T47D (cell line): ENCODE results near the gene CNPPD1.
A peak's percentile ranks its signal among the peaks of the same experiment; 100 is the strongest.

Experiments
- DNase-seq, 2 experiments: peaks; one replicate each; pipeline versions ENCODE4 v3.0.0 to v3.0.0-alpha.2; 2011 to 2012; ENCODE audit warnings: low read depth in 1 of 2, low spot score in 1 of 2
- JUND ChIP-seq: IDR thresholded peaks from 2 replicates; pipeline ENCODE4 v1.6.1; 2012; ENCODE audit warnings: low read depth
- in situ Hi-C: cut with HindIII; loops from 2 replicates; pipeline ENCODE4 v1.10.0; 2016; ENCODE audit warnings: low sequenced_read_pairs, low pct_unique_long_range_greater_than_20kb

Gene CNPPD1

DNA sequence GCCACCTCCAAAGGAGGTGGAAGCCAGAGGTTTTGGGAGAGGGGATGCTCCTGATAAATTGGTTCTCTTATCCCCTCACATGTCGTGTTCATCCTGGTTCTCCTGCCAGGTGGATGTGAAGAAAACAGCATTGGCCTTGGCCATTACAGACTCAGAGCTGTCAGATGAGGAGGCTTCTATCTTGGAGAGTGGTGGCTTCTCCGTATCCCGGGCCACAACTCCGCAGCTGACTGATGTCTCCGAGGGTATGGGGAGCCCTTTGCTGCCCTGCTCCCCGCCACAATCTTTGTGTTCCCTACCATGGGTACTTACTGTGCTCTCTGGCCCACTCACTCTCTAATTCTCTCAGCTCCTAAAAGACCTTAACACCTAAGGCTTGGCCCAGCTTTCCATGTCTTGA is 4.8 kb upstream of the CNPPD1 start:
- TF ChIP-seq JUND, result no peak
- in situ Hi-C loops, result no loop called here
- DNase-seq, result no peak

DNA sequence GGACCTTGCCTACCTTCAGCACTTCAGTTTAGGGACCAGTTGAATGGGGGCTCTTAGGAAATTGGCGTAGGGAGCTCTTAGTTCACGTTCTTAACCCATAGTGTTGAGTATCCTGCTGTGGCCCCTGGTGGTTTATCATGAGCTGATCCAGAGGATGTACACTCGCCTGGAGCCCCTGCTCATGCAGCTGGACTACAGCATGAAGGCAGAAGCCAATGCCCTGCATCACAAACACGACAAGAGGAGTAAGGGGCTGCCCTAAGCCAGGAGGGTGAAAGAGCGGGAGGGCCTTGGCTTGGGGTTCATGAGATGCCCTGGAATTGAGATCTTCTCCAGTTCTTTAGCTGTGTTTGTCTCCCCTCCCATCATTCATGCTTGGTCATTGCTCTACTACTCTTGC is 4.2 kb upstream of the CNPPD1 start:
- TF ChIP-seq JUND, result no peak
- in situ Hi-C loops, result no loop called here
- no peak for DNase-seq

DNA sequence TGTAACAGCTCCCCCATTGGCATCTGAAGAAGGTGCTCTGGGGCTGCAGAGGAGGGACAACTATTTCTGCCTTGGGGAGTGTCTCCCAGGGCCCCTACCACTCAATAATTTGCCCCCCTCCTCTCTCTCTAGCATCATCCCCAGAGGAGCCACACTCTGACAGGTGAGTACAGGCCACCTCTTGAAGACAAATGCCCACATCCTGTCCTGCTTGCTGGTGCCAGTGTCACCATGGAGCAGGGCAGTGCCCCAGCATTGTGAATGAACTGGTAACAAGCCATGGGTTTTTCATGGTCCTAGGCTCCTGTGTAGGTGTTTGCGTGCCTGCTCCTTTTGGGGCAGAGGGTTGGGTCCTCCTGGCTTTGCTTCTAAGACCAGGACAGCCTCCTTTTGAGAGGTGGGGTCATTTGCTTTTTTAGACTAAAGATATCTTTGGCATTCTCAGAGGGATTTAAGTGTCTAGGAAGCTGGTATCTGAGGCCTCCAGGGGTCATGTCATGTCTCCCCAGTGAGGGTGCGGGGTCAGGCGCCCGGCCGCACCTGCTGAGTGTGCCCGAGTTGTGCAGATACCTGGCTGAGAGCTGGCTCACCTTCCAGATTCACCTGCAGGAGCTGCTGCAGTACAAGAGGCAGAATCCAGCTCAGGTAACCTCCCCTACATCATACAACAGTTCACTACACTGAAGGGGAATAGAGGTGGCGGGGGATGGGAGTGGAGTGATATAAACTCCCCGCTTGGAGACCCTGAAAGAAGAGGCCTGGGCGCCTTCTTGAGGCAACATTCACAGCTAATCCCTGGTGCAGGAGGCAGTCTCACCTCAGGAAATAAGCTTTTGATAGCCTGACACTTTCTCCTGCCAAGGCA is 3.1 kb upstream of the CNPPD1 start:
- no peak for TF ChIP-seq JUND
- in situ Hi-C loops, result no loop called here
- no peak for DNase-seq

DNA sequence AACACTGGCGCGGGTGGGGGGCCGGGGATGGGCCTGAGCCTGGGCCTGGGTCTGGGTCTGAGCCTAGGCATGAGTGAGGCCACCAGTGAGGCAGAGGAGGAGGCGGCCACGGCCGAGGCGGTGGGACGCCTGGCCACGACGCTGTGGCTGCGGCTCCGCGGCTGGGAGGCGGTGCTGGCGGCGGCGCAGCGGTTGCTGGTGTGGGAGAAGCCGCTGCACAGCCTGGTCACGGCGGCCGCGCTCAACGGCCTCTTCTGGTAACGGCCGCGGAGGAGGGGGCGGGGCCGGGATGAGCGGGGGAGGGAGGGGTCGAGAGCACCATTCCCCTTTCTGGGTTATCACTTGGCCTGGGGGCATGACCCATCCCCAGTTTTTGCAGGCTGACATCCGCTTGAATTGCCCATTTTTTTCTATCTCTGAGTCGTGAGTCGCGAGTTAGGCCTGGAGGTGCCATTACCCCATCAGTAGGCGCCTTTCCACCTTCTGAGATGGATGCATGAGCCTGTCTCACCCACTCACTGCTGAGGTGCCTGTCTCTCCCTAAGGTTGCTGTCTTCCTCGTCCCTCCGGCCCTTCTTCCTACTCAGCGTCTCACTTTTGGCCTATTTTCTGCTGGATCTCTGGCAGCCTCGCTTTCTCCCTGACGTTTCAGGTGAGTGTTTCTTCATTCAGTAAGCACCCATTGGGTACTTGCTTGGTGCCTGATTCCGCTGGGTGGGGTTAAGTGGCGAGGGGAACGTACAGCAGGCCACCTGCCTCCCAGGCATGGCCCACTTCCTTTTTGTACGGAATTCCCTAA is 1.9 kb upstream of the CNPPD1 start:
- peak in 1 of 2 experiments; percentile 27 for DNase-seq
- no peak for TF ChIP-seq JUND
- in situ Hi-C loops, result no loop called here

DNA sequence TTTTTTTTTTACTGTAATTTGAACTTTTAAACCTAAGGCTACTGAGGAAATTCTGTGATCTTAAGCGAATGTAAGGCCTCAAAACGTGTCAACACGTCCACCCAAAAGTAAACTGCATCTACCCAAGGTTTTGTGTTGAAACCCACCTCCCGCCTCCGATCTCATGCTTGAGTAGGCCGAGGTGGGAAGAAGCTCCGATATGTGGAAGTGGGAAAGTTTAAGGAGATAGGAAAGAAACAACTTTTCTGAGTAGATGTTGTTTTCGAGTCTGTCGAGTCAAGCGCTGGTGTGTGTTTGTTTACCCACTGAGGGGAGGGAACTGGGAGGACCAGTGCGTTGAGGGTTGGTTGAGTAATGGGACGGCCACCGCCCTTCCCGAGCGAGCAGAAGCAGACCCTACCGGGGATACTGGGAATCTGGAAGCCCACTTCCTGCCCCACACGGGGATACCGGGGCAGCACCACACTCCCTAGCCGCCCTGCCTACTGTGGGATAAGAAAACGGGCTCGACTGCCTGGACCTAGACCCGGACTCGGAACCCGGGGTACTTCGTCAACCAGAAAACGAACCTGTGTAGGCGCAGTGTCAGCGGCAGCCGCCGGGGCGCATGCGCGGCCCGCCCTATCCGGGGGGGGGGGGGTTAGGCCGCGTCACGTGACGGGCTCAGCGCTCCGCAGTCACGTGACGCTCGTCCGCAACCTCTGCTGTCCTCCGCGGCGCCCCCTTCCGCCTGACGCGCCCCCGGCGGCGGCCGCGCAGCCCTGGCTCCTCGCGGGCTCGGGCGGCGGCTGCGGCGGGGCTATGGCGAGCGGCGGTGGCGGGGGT is 1.0 kb upstream of the CNPPD1 start, which contains the start of gene RETREG2:
Gene RETREG2 (plus strand): TSS at position 724 of the 825 bp plus-strand sequence. CDS start 78 bp downstream, at position 802.
- peak; percentile 84 to 87 for DNase-seq
- in situ Hi-C loops, result no loop called here
- no peak for TF ChIP-seq JUND

DNA sequence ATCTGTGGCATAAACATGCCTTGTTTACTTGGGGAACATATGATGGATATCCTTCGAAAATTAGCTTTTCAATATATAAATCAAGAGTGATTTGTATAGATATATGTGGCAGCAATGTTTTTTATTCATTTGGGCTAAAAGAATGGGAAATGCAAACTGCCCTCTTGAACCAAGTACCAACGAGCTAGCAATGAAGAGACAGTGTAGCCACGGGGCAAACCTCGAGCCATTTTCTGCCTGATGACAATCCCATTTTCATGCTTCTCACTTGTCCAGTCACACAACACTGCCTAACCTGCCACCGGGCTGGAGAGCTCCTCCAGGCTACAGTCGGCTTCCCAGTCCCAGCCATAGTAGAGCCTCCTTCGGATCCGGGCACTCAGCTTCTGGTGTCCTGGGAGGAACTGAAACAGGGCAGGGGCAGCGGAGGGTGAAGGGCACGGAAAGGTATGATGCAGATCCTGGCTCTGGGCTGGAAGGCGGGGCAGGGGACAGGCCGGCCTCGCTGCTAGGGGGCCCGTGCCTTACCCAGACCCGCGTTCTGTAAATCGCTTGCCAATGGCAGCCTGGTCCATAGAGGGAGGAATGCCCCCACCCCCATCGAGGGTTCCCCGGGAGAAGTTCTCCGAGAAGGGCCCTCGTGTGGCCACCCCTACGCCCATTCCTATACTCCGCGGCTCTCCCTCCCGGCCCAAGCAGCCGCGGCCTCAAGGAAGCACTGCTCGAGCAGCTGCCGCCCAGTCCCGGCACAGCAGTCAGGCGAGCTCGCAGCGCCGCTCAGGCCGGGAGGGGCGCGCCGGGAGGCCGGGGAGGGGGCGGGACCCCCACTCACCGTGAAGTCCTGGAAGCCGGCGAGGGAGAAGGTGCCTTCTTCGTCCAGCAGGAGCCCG is 552 bp downstream of the CNPPD1 start:
- no peak for TF ChIP-seq JUND
- in situ Hi-C loops, result no loop called here
- peak; percentile 16 to 44 for DNase-seq

DNA sequence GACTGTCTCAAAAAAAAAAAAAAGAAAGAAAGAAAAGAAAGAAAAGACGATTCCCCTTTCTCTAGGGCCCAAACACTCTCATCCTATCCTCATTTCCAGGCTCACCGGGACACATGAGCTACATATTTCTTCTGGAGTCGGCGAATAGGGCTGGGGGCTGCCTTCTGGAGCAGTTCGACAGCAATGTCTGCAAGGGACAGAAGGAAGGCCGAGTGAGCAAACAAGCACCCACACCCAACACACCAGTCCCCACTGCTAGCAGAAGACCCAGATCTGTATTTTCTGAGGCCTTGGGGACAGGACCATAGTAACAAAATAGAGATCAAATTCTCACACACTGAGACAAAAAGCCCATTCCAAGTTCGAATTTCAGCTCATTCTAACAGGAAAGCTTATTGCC is 1.2 kb downstream of the CNPPD1 start:
- DNase-seq, result no peak
- in situ Hi-C loops, result no loop called here
- TF ChIP-seq JUND, result no peak

DNA sequence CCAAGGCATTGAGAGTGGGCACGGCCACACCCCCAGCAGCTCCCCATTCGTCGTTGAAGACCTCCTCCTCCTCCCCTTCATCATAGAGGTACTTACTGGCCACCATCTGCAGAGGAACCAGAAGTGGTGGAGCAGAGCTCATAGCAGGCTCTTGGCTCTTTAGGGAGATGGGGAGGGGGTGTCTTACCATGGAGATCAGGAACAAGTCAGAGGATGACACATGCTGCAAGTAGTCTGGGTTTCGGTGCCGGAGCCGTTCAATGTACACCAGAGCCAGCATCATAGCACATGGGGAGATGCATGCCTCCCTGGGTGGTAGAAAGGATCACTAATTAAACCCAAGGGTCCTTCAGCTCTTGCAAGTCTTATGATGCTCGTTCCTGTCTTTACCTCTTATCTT is 1.9 kb downstream of the CNPPD1 start:
- in situ Hi-C loops, result no loop called here
- no peak for DNase-seq
- no peak for TF ChIP-seq JUND

DNA sequence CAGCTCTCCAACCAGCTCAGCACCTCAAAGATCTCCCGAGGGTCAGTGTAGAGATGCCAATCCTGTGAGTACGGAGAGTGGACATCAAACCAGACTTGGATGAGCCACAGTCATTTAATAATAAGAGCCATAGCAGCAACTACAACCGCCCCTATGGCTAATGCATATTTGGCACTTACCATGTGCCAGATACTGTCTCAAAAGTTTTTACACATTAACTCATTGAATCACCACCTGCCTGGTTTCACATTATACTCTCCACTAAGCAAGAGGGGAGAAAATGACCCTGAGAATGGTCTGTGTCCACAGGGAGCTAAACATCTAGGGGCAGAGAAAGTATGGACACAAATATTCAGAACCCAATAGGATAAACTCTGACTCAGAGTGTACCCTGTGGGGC is 2.6 kb downstream of the CNPPD1 start:
- no peak for DNase-seq
- in situ Hi-C loops, result no loop called here

DNA sequence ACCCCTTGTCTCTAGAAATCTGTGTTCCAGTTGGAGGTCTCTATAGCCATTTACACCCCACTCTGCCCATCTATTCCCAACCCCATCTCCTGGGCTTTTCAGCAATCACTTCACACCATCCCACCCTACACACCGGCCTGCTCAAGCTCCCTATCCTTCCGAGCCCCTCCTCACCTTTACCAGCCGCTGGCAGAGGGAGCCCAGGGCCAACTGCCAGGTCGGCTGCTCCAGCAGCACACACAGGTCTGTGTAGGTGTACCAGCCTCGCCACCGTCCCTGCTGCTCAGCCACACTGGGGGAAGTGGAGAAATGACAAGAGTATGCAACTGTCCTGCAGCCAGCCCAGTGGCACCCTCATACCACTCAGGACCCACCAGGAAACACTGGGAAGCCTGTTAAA is 3.5 kb downstream of the CNPPD1 start:
- no peak for TF ChIP-seq JUND
- DNase-seq, result no peak
- in situ Hi-C loops, result no loop called here

More for the DNA sequence above, 2.6 kb downstream of the CNPPD1 start:
- TF ChIP-seq JUND, result no peak

DNA sequence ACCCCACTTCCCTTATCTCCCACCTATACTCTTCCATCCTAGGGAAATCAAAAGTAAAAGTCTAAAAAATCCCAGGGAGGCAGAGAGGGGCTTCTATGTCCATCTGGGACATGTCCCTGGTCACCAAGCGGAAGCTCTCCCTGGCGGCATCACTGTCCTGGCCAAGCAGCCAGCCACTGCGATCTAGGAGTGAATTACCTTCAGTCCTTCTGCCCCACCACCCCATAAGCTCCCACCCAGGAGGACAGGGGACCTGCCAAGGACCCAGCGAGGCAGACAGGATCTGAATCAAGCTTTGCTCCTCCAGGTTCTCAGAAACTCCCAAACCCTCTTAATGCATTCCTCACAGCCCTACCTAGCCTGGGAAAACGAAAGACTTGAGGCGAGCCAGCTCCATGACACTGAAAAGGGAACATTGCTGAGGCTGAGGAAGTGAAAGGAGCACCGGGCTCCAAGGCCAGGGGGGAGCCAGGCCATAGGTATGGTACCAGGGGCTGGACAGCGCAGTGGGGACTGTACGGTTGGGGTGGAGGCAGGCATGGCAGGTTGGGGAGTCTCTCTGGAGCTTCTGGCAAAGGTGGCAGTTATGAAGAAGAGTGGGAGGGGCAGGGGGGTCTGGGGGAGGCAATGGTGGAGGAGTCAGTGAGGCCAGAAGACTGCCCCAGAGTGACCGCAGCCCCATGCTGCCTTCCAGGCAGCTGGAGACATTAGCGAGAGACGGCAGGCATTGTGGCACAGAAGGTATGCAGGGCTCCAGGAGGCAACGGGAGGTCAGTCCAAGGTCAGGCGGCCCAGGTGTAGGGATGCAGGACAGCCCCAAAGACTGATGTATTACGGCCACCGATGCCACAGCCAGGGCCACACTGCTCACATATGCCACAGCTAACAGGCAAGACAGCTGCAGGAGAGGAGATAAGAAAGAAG is 4.2 kb downstream of the CNPPD1 start:
- in situ Hi-C loops, result no loop called here
- TF ChIP-seq JUND, result no peak
- no peak for DNase-seq
